DND-41 (cell line): ENCODE measurements around the gene DOCK4.

Experiments used
- ATAC-seq: fragments of 200-7000 bp; cut with Tn5 transposase; 3 replicates; pipeline ENCODE4 v1.9.1; 2021; ENCODE audit warnings: low read depth; ENCODE audit not compliant: insufficient read depth
- DNase-seq: peaks from one replicate; pipeline ENCODE4 v3.0.0-alpha.2; 2020
- H2AFZ ChIP-seq: 2 replicates; pipeline ENCODE4 v1.6.0; 2012; ENCODE audit warnings: low read depth, low read length
- H3K27ac ChIP-seq: 2 replicates; pipeline ENCODE4 v1.5.1; 2012; ENCODE audit warnings: low read length, inconsistent platforms
- H3K27me3 ChIP-seq: fragments of 200-600 bp; sonication (generic); 2 replicates; pipeline ENCODE4 v1.6.0; 2012; ENCODE audit warnings: low read length, mild to moderate bottlenecking, inconsistent platforms; ENCODE audit not compliant: insufficient read depth, poor library complexity
- H3K36me3 ChIP-seq: 2 replicates; pipeline ENCODE4 v1.5.1; 2012; ENCODE audit warnings: low read length, inconsistent platforms; ENCODE audit not compliant: insufficient read depth
- H3K4me1 ChIP-seq: 2 replicates; pipeline ENCODE4 v1.5.1; 2012; ENCODE audit warnings: mild to moderate bottlenecking, low read length; ENCODE audit not compliant: insufficient read depth
- H3K4me2 ChIP-seq: 2 replicates; pipeline ENCODE4 v1.6.0; 2012; ENCODE audit warnings: mild to moderate bottlenecking, moderate library complexity, low read length, inconsistent platforms; ENCODE audit not compliant: insufficient read depth
- H3K4me3 ChIP-seq, 2 experiments: fragments of 200-600 bp in 1 of 2; shearing (Covaris generic) in 1 of 2; 2 replicates each; pipeline ENCODE4 v1.5.1; 2012 to 2016; ENCODE audit warnings: inconsistent platforms in 2 of 2, low read length in 2 of 2, mild to moderate bottlenecking in 2 of 2, low read depth in 1 of 2, moderate library complexity in 1 of 2
- H3K79me2 ChIP-seq: 2 replicates; pipeline ENCODE4 v1.6.0; 2012; ENCODE audit warnings: low read length, inconsistent platforms; ENCODE audit not compliant: insufficient read depth
- H3K9ac ChIP-seq: 2 replicates; pipeline ENCODE4 v1.6.0; 2012; ENCODE audit warnings: low read depth, mild to moderate bottlenecking, inconsistent platforms, low read length, moderate library complexity
- H3K9me3 ChIP-seq: 2 replicates; pipeline ENCODE4 v1.5.1; 2012; ENCODE audit warnings: low read length, moderate library complexity, mild to moderate bottlenecking, inconsistent platforms; ENCODE audit not compliant: insufficient read depth, severe bottlenecking
- H4K20me1 ChIP-seq: 2 replicates; pipeline ENCODE4 v1.6.0; 2012; ENCODE audit warnings: low read length; ENCODE audit not compliant: insufficient read depth
- EZH2 ChIP-seq: IDR thresholded peaks from 3 replicates; pipeline ENCODE4 v1.6.1; 2012; ENCODE audit warnings: borderline replicate concordance, low read depth, mild to moderate bottlenecking, moderate library complexity, low read length, inconsistent platforms; ENCODE audit not compliant: severe bottlenecking
- TF ChIP-seq, protein P1 (sequence below): IDR thresholded peaks from 2 replicates; pipeline ENCODE4 v1.5.1; 2012; ENCODE audit warnings: borderline replicate concordance, low read length, moderate library complexity, mild to moderate bottlenecking; ENCODE audit not compliant: poor library complexity, severe bottlenecking; ENCODE audit errors: extremely low read depth

DOCK4 gene

DNA sequence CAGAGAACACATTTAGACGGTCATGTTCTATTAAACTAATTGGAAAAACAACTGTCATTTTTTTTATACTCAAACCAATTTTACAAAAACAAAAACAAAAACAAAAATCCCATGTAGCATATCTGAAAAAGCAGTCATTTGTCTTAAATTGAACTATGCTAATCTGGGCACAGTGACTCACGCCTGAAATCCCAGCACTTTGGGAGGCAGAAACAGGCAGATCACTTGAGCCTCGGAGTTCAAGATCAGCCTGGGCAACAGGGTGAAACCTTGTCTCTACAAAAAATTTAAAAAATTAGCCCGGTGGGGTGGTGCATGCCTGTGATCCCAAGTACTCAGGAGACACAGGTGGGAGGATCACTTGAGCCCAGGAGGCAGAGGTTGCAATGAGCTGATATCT is 253.4 kb downstream of the DOCK4 start:
- ATAC-seq, result no peak
- no peaks in the 10 kb centered on the region for H3K79me2 ChIP-seq
- no peak overlapping the region for H3K9ac ChIP-seq
- H3K4me3 ChIP-seq, result no peak overlapping the region
- peak overlapping the region; percentile 14; the same call in 1 of the 2 replicates for H2AFZ ChIP-seq
- no peak for DNase-seq
- peak overlapping the region; percentile 56; the same call in 1 of the 2 replicates for H3K27ac ChIP-seq
- no peak overlapping the region for H3K4me2 ChIP-seq
- no peaks in the 10 kb centered on the region for H3K9me3 ChIP-seq
- no peaks in the 10 kb centered on the region for H3K27me3 ChIP-seq
- no peaks in the 10 kb centered on the region for H3K36me3 ChIP-seq
- TF ChIP-seq, protein P1, sequence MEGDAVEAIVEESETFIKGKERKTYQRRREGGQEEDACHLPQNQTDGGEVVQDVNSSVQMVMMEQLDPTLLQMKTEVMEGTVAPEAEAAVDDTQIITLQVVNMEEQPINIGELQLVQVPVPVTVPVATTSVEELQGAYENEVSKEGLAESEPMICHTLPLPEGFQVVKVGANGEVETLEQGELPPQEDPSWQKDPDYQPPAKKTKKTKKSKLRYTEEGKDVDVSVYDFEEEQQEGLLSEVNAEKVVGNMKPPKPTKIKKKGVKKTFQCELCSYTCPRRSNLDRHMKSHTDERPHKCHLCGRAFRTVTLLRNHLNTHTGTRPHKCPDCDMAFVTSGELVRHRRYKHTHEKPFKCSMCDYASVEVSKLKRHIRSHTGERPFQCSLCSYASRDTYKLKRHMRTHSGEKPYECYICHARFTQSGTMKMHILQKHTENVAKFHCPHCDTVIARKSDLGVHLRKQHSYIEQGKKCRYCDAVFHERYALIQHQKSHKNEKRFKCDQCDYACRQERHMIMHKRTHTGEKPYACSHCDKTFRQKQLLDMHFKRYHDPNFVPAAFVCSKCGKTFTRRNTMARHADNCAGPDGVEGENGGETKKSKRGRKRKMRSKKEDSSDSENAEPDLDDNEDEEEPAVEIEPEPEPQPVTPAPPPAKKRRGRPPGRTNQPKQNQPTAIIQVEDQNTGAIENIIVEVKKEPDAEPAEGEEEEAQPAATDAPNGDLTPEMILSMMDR, result no peak
- no peak for TF ChIP-seq EZH2
- H4K20me1 ChIP-seq, result no peaks in the 10 kb centered on the region
- H3K4me1 ChIP-seq, result peaks cover 26% of the 10 kb centered on the region

DNA sequence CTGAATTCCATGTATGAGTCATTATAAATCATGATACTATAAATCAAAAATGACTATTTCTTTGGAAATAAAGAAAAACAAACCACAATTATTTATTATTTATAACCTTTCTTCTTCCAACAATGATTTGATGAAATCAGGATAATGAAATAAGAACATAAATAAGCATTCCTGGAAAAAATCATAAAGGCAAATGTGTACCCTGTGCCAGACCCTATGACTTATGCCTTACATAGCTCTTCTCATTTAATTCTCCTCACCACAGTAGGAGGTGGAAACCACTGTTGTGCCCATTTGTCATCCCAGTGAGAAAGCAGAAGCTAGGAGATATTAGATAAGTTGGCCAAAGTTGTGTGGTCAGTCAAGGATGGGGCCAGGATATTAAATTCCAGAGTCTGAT is 255.1 kb downstream of the DOCK4 start:
- Histone ChIP-seq H4K20me1 (no peaks in the 10 kb centered on the region), H2AFZ (no peak overlapping the region), H3K9ac (no peak overlapping the region), H3K9me3 (no peaks in the 10 kb centered on the region), H3K79me2 (no peaks in the 10 kb centered on the region), H3K27me3 (no peaks in the 10 kb centered on the region), H3K4me1 (peaks cover 26% of the 10 kb centered on the region), H3K4me3 (no peak overlapping the region), H3K27ac (no peak overlapping the region), H3K36me3 (no peaks in the 10 kb centered on the region), H3K4me2 (no peak overlapping the region)
- no peak for ATAC-seq
- TF ChIP-seq, protein P1, result no peak
- TF ChIP-seq EZH2, result no peak
- DNase-seq, result no peak

DNA sequence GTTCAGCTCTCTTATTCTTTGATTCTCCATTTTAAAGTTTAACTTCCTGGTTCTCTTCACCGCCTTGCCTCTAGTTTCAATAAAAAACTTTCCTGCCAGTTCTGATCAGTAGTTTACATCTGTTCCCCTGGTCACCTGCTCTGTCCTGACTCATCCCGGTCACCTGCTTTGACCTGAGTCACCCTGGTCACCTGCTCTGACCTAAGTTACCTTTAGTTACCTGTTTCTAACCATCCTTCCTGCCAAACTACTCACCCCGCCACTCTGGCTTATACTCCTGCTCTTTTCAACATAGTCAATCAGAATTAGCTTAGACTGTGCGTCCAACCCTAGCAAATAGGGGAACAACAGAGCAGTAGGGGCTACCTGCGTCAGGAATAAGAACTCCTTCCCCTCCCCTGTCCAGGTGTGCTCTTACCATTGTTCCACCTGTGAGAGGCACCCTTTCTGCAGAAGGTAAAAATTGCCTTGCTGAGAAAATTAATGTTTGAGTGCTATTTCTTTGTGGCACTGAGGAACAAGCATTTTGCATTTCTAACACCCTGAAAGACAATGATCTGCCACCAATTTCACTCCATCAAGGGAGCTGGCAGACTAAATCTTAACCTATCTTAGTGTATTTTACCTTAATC is 263.6 kb downstream of the DOCK4 start:
- H4K20me1 ChIP-seq, result no peaks in the 10 kb centered on the region
- TF ChIP-seq EZH2, result no peak
- TF ChIP-seq, protein P1, result no peak
- H3K9ac ChIP-seq, result no peak overlapping the region
- H3K4me3 ChIP-seq, result no peak overlapping the region
- H3K79me2 ChIP-seq, result no peaks in the 10 kb centered on the region
- DNase-seq (no peak), ATAC-seq (no peak)
- no peaks in the 10 kb centered on the region for H3K4me1 ChIP-seq
- H2AFZ ChIP-seq, result no peak overlapping the region
- no peak overlapping the region for H3K4me2 ChIP-seq
- no peak overlapping the region for H3K27ac ChIP-seq
- peaks cover 3% of the 10 kb centered on the region; the same call in 1 of the 2 replicates for H3K36me3 ChIP-seq
- no peaks in the 10 kb centered on the region for H3K27me3 ChIP-seq
- peaks cover 19% of the 10 kb centered on the region for H3K9me3 ChIP-seq
